K562 (cell line): ENCODE measurements around the gene LGR6. TPM values are rescaled to one million over a fixed set of nuclear protein-coding genes. Genes with fewer than 3 reads are reported as not detected.

ENCODE experiments used
- ATAC-seq: fragments of 200-7000 bp; cut with Tn5 transposase; 3 replicates; pipeline ENCODE4 v1.9.1; 2020; ENCODE audit warnings: moderate library complexity
- BruUV-seq: library from RNA; stranded (reverse); fragments of 400-500 nt; replicated peaks from 2 replicates; lab custom pipeline; 2021; lab: Mats Ljungman, UMichigan
- CTCF ChIA-PET: fragments of 300-600 bp; formaldehyde crosslinking; extraction: SDS; loops from one replicate; lab custom pipeline; 2021; ENCODE audit warnings: low intra/inter-chr PET ratio; lab: Yijun Ruan, JAX
- POLR2A ChIA-PET: fragments of 300-600, 350-650 bp; sonication (Branson Sonifier 250); formaldehyde crosslinking; extraction: SDS; loops from one replicate; lab custom pipeline; 2021; ENCODE audit warnings: antibody characterized with exemption, inconsistent platforms; lab: Yijun Ruan, JAX
- DNase-seq, 4 experiments: peaks; one replicate each; pipeline versions ENCODE4 v3.0.0 to v3.0.0-alpha.2; 2011 to 2018; ENCODE audit warnings: low spot score in 3 of 4, mixed read lengths in 3 of 4; ENCODE audit errors: extremely low read depth in 1 of 4
- FAIRE-seq: peaks from 2 replicates; lab custom pipeline; 2011; peaks lifted over from hg19 to GRCh38; lab: Jason Lieb, UNC
- H2AFZ ChIP-seq: 2 replicates; pipeline ENCODE4 v1.6.0; 2011; ENCODE audit warnings: low read depth, low read length, control low read depth, inconsistent platforms
- H3K27ac ChIP-seq: fragments of 200-600 bp; 3 replicates; pipeline ENCODE4 v1.8.0; 2011; ENCODE audit warnings: low read depth, mild to moderate bottlenecking, control low read depth, inconsistent platforms, low read length, moderate library complexity, mixed read lengths; ENCODE audit errors: extremely low read depth
- H3K27me3 ChIP-seq, 2 experiments: fragments of 300-600 bp in 1 of 2; 2 replicates in 1 of 2; 3 replicates in 1 of 2; pipeline versions ENCODE4 v1.6.0 to v1.8.0; 2011; ENCODE audit warnings: inconsistent platforms in 2 of 2, low read length in 2 of 2, mild to moderate bottlenecking in 1 of 2, mixed read lengths in 1 of 2, moderate library complexity in 1 of 2; ENCODE audit not compliant: control insufficient read depth in 2 of 2, insufficient read depth in 2 of 2
- H3K36me3 ChIP-seq: fragments of 300-600 bp; 3 replicates; pipeline ENCODE4 v1.8.0; 2011; ENCODE audit warnings: mild to moderate bottlenecking, low read length, inconsistent platforms; ENCODE audit not compliant: control insufficient read depth, insufficient read depth
- H3K4me1 ChIP-seq, 2 experiments: fragments of 200-600 bp in 1 of 2; replicated peaks in 1 of 2; 2 replicates in 1 of 2; 3 replicates in 1 of 2; pipeline versions ENCODE4 v1.5.1 to v1.8.0; 2011; ENCODE audit warnings: inconsistent platforms in 2 of 2, low read length in 2 of 2, mild to moderate bottlenecking in 1 of 2, mixed read lengths in 1 of 2, moderate library complexity in 1 of 2; ENCODE audit not compliant: control insufficient read depth in 2 of 2, insufficient read depth in 2 of 2
- H3K4me2 ChIP-seq: 2 replicates; pipeline ENCODE4 v1.6.1; 2011; ENCODE audit warnings: low read length, control low read depth, inconsistent platforms, mixed read lengths; ENCODE audit not compliant: insufficient read depth
- H3K4me3 ChIP-seq: fragments of 200-600 bp; sonication (generic), shearing (Covaris generic); 2 replicates; pipeline ENCODE4 v1.5.1; 2016; ENCODE audit warnings: control low read depth, inconsistent platforms
- H3K79me2 ChIP-seq: fragments of 200-600 bp; 3 replicates; pipeline ENCODE4 v1.8.0; 2011; ENCODE audit warnings: low read length, inconsistent platforms; ENCODE audit not compliant: control insufficient read depth, insufficient read depth
- H3K9ac ChIP-seq, 2 experiments: 2 replicates each; pipeline versions ENCODE4 v1.6.0 to v1.6.1; 2011; ENCODE audit warnings: low read depth in 2 of 2, low read length in 2 of 2, control low read depth in 1 of 2, inconsistent platforms in 1 of 2, mild to moderate bottlenecking in 1 of 2, mixed read lengths in 1 of 2; ENCODE audit not compliant: insufficient read depth in 1 of 2
- H3K9me1 ChIP-seq: one replicate; pipeline ENCODE4 v1.6.0; 2011; ENCODE audit warnings: inconsistent platforms, mild to moderate bottlenecking, low read length, moderate library complexity; ENCODE audit not compliant: control insufficient read depth, insufficient read depth
- H3K9me3 ChIP-seq: replicated peaks from 2 replicates; pipeline ENCODE4 v1.5.1; 2011; ENCODE audit warnings: low read depth, low read length, inconsistent platforms; ENCODE audit not compliant: control insufficient read depth, insufficient read depth
- H4K20me1 ChIP-seq: replicated peaks from 2 replicates; pipeline ENCODE4 v1.6.1; 2011; ENCODE audit warnings: low read length, inconsistent platforms, mixed read lengths; ENCODE audit not compliant: control insufficient read depth, insufficient read depth
- BCOR ChIP-seq: fragments of 450-650 bp; IDR thresholded peaks from 2 replicates; pipeline ENCODE4 v1.6.1; 2016
- CC2D1A ChIP-seq: fragments of 450-650 bp; IDR thresholded peaks from 2 replicates; pipeline ENCODE4 v1.6.1; 2017; ENCODE audit warnings: mild to moderate bottlenecking
- KHSRP ChIP-seq: fragments of 450-650 bp; IDR thresholded peaks from 2 replicates; pipeline ENCODE4 v1.6.1; 2017
- RBM25 ChIP-seq: fragments of 200-400 bp; formaldehyde crosslinking; IDR thresholded peaks from 2 replicates; pipeline ENCODE4 v1.6.1; 2018; ENCODE audit warnings: low read length, low read depth, moderate library complexity; ENCODE audit not compliant: severe bottlenecking
- RNF2 ChIP-seq: sonication (generic); IDR thresholded peaks from 2 replicates; pipeline ENCODE4 v1.6.1; 2016
- TOE1 ChIP-seq, 2 experiments: fragments of 450-650 bp in 1 of 2; sonication (generic) in 1 of 2; formaldehyde crosslinking in 1 of 2; IDR thresholded peaks; 2 replicates each; pipeline versions ENCODE4 v1.7.1 to v1.8.0; 2016 to 2022; ENCODE audit warnings: borderline replicate concordance in 2 of 2, mild to moderate bottlenecking in 2 of 2, antibody characterized with exemption in 1 of 2, inconsistent platforms in 1 of 2, low read depth in 1 of 2, missing genetic modification reagents in 1 of 2, moderate library complexity in 1 of 2
- U2AF1 ChIP-seq: fragments of 200-400 bp; formaldehyde crosslinking; optimal IDR thresholded peaks from 2 replicates; pipeline ENCODE3; 2017; ENCODE audit warnings: mild to moderate bottlenecking, low read depth, low read length, moderate library complexity
- ZBTB17 ChIP-seq: fragments of 450-650 bp; formaldehyde crosslinking; IDR thresholded peaks from 2 replicates; pipeline ENCODE4 v1.4.0; 2020; ENCODE audit warnings: mild to moderate bottlenecking
- ZFP36 ChIP-seq: fragments of 150-350 bp; IDR thresholded peaks from 2 replicates; pipeline ENCODE4 v1.6.1; 2018; ENCODE audit warnings: low read length, low read depth; ENCODE audit not compliant: partially characterized antibody
- ZNF707 ChIP-seq: fragments of 250-450 bp; sonication (Bioruptor Pico); conservative IDR thresholded peaks from 2 replicates; pipeline ENCODE4 v1.8.0; 2022; ENCODE audit warnings: inconsistent platforms, mild to moderate bottlenecking, moderate library complexity
- ZNF778 ChIP-seq: fragments of 450-650 bp; formaldehyde crosslinking; IDR thresholded peaks from 2 replicates; pipeline ENCODE4 v1.4.0; 2020; ENCODE audit warnings: mild to moderate bottlenecking, moderate library complexity
- WGBS: fragments of 100-300 bp; shearing (Covaris generic); methylation state at CpG from one replicate; pipeline ENCODE4 v1.1.6; 2016; ENCODE audit warnings: low coverage, mixed read lengths; ENCODE audit not compliant: insufficient coverage; ENCODE audit errors: missing lambda C conversion rate; 5-methylcytosine and 5-hydroxymethylcytosine counted together
- in situ Hi-C: fragments of 300-500 bp; cut with MboI; formaldehyde crosslinking; loops from 4 replicates; pipeline ENCODE4 v1.15.0; 2018; ENCODE audit warnings: inconsistent platforms, mixed read lengths
- intact Hi-C: fragments of 100-400 bp; cut with micrococcal nuclease; formaldehyde crosslinking; loops from 2 replicates; pipeline ENCODE4 v1.14.2; 2022
- polyA plus RNA-seq, 8 experiments: library from polyadenylated mRNA; depleted of rRNA in 4 of 8; stranded (reverse) in 5 of 8; unstranded in 3 of 8; fragments of >200 nt; fragmentation: Nextera tagmentation in 2 of 8; fragmentation: Illumina TruSeq in 1 of 8; extraction: Ambion mirVana in 2 of 8; extraction: Trizol in 1 of 8; gene quantifications; 2 replicates each; pipeline versions ENCODE4 v1.2.1 to v1.2.3, GENCODE V29; 2011 to 2014; ENCODE audit warnings: inconsistent platforms in 1 of 8, missing spikeins in 1 of 8
- total RNA-seq, 7 experiments: library from RNA; depleted of rRNA in 6 of 7; stranded (reverse); fragments of >200 nt in 6 of 7; fragmentation: Illumina TruSeq in 2 of 7; extraction: Trizol in 2 of 7; gene quantifications; 2 replicates each; pipeline versions ENCODE4 v1.2.1 to v1.2.3, GENCODE V29; 2011 to 2021; ENCODE audit warnings: low replicate concordance in 1 of 7
- TF ChIP-seq, protein P1 (sequence below): IDR thresholded peaks from 2 replicates; pipeline ENCODE4 v1.6.1; 2012; ENCODE audit warnings: low read depth, low read length, improper control_type of control experiment, borderline replicate concordance
- TF ChIP-seq, protein P2 (sequence below): sonication (generic); formaldehyde crosslinking; IDR thresholded peaks from 2 replicates; pipeline ENCODE4 v1.8.1; 2022; ENCODE audit warnings: missing genetic modification reagents

Gene LGR6
- total and polyA plus RNA-seq, 9 of the 15 experiments (the other 6 are each of a cell fraction or from before 2014, with no cell fraction given), result 0.01 to 0.54 (median 0.17) TPM; not detected in 1

DNA sequence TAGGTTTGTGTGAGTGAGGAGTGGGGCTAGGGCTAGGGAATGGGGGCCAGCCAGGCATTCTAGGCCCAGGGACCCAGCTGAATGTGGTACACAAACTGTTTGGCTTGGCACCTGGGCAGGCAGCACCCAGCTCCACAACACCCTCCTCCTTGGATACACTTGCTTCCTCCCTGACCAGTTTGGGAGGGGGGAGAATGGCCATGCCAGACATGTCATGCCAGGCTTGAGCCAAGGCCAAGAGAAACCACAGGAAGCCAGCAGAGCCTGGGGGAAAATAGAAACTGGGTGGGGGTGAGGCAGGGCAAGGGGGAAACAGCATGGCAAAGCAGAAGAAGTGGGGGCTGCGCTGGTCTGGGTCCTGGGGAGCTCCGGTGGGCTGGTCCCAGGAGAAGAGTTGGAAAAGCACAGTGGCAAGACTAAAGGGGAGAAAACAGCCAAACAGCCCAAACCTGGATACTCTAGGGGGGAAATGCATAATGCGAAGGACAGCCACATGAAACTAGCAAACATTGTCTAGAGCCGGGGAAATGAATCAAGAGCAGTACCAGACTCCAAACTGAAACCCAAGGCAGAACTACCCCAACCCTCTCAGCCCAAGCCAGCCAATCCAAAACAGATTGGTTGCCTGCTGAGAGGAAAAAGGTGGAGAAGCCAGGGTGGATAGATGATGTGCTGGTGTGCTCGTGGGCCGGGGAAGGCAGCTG is 47.9 kb downstream of the LGR6 start (continued):
- TF ChIP-seq, protein P1, sequence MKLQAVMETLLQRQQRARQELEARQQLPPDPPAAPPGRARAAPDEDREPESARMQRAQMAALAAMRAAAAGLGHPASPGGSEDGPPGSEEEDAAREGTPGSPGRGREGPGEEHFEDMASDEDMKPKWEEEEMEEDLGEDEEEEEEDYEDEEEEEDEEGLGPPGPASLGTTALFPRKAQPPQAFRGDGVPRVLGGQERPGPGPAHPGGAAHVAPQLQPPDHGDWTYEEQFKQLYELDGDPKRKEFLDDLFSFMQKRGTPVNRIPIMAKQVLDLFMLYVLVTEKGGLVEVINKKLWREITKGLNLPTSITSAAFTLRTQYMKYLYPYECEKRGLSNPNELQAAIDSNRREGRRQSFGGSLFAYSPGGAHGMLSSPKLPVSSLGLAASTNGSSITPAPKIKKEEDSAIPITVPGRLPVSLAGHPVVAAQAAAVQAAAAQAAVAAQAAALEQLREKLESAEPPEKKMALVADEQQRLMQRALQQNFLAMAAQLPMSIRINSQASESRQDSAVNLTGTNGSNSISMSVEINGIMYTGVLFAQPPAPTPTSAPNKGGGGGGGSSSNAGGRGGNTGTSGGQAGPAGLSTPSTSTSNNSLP, result no peak
- TF ChIP-seq ZNF778 (CRISPR knock-in tag) (no peak), CC2D1A (no peak), U2AF1 (no peak), TOE1 (IDR thresholded peaks at IDR 0.05; ENCODE audit: borderline replicate concordance) (no peak), TOE1 (CRISPR knock-in tag; IDR thresholded peaks at IDR 0.05; ENCODE audit: borderline replicate concordance, low read depth) (no peak)

DNA sequence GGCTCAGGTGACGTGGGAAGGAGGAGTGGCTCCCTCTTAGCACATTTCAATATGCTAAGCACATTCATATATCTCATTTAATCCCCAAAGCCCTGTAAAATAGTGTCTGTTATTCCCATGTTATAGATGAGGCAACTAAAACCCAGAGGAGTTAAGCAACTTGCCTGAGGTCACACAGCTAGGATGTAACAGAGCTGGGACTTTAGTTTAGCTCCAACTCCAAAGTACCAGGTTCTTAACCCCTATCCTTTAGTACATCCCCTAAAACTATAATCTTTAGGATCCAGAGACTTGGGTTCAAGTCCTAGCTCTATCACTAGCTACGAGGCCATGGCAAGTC is 48.5 kb downstream of the LGR6 start:
- TF ChIP-seq ZFP36 (peak; percentile 62), RNF2 (no peak), BCOR (peak; percentile 39; the same call in 1 of the 2 replicates), KHSRP (no peak), ZBTB17 (CRISPR knock-in tag) (no peak), RBM25 (peak; percentile 80), ZNF707 (CRISPR knock-in tag) (no peak)
- TF ChIP-seq, protein P2, sequence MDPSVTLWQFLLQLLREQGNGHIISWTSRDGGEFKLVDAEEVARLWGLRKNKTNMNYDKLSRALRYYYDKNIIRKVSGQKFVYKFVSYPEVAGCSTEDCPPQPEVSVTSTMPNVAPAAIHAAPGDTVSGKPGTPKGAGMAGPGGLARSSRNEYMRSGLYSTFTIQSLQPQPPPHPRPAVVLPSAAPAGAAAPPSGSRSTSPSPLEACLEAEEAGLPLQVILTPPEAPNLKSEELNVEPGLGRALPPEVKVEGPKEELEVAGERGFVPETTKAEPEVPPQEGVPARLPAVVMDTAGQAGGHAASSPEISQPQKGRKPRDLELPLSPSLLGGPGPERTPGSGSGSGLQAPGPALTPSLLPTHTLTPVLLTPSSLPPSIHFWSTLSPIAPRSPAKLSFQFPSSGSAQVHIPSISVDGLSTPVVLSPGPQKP, result no peak
- no peak overlapping the region for H3K4me3 ChIP-seq
- ATAC-seq (no peak), DNase-seq (no peak), FAIRE-seq (no peak)
- H3K4me1 ChIP-seq, result peaks cover 0 to 2% of the 10 kb centered on the region in 2 experiments; a peak in 2 of 5 replicates
- ChIA-PET CTCF (no interaction called here), POLR2A (no interaction called here)
- in situ Hi-C loops (no loop called here), intact Hi-C loops (no loop called here)
- H2AFZ ChIP-seq, result no peak overlapping the region
- WGBS, result 0% methylated on average over 2 of the region's 2 CpGs
- no TSS peak for BruUV-seq
- H3K9me3 ChIP-seq, result no peaks in the 10 kb centered on the region
- H3K9ac ChIP-seq, result no peak overlapping the region
- H3K36me3 ChIP-seq, result no peaks in the 10 kb centered on the region
- H3K9me1 ChIP-seq, result peaks cover 1% of the 10 kb centered on the region
- H4K20me1 ChIP-seq, result peaks cover 4% of the 10 kb centered on the region; the same call in 1 of the 2 replicates
- no peak overlapping the region for H3K27ac ChIP-seq
- H3K27me3 ChIP-seq, result peaks cover 5 to 53% of the 10 kb centered on the region in 2 experiments; a peak in 3 of 5 replicates
- no peak overlapping the region for H3K4me2 ChIP-seq
- H3K79me2 ChIP-seq, result no peaks in the 10 kb centered on the region
